ENCODE results near the gene PTPN3.

The PTPN3 gene

GRCh38 chr9:109477258-109478050, 20.7 kb downstream of the PTPN3 start:
- no peak for DNase-seq (ENCODE audit: low read depth in 2 of 2, low spot score in 1 of 2)

- no peak for DNase-seq (ENCODE audit: low read depth in 2 of 2, low spot score in 1 of 2)
Measured at GRCh38 chr9:109476642-109477257, 21.4 kb downstream of the PTPN3 start.

GRCh38 chr9:109475526-109475925, 22.6 kb downstream of the PTPN3 start:
- no peak for DNase-seq (ENCODE audit: low read depth in 2 of 2, low spot score in 1 of 2)

- DNase-seq (ENCODE audit: low read depth in 2 of 2, low spot score in 1 of 2) = no peak
Measured at GRCh38 chr9:109474944-109475343, 23.2 kb downstream of the PTPN3 start.

- no peak for DNase-seq (ENCODE audit: low read depth in 2 of 2, low spot score in 1 of 2)
Measured at GRCh38 chr9:109474170-109474569, 23.9 kb downstream of the PTPN3 start.

GRCh38 chr9:109473329-109473728, 24.8 kb downstream of the PTPN3 start:
- DNase-seq (ENCODE audit: low read depth in 2 of 2, low spot score in 1 of 2) = no peak

- DNase-seq (ENCODE audit: low read depth in 2 of 2, low spot score in 1 of 2) = no peak
Measured at GRCh38 chr9:109471475-109472393, 26.4 kb downstream of the PTPN3 start.

GRCh38 chr9:109469646-109470358, 28.3 kb downstream of the PTPN3 start:
- DNase-seq (ENCODE audit: low read depth in 2 of 2, low spot score in 1 of 2) = peak in 1 of 2 donors; percentile 2

GRCh38 chr9:109468927-109469326, 29.2 kb downstream of the PTPN3 start:
- DNase-seq (ENCODE audit: low read depth in 2 of 2, low spot score in 1 of 2) = no peak

- DNase-seq (ENCODE audit: low read depth in 2 of 2, low spot score in 1 of 2) = no peak
Measured at GRCh38 chr9:109467936-109468335, 30.2 kb downstream of the PTPN3 start.

- DNase-seq (ENCODE audit: low read depth in 2 of 2, low spot score in 1 of 2) = no peak
Measured at GRCh38 chr9:109466623-109467590, 31.2 kb downstream of the PTPN3 start.

GRCh38 chr9:109463924-109464625, 34.0 kb downstream of the PTPN3 start:
- no peak for DNase-seq (ENCODE audit: low read depth in 2 of 2, low spot score in 1 of 2)

GRCh38 chr9:109460576-109460975, 37.5 kb downstream of the PTPN3 start:
- DNase-seq (ENCODE audit: low read depth in 2 of 2, low spot score in 1 of 2) = no peak

- no peak for DNase-seq (ENCODE audit: low read depth in 2 of 2, low spot score in 1 of 2)
Measured at GRCh38 chr9:109459423-109459822, 38.7 kb downstream of the PTPN3 start.

- DNase-seq (ENCODE audit: low read depth in 2 of 2, low spot score in 1 of 2) = no peak
Measured at GRCh38 chr9:109458453-109459211, 39.5 kb downstream of the PTPN3 start.

GRCh38 chr9:109456811-109457210, 41.3 kb downstream of the PTPN3 start:
- no peak for DNase-seq (ENCODE audit: low read depth in 2 of 2, low spot score in 1 of 2)

- DNase-seq (ENCODE audit: low read depth in 2 of 2, low spot score in 1 of 2) = no peak
Measured at GRCh38 chr9:109455861-109456260, 42.2 kb downstream of the PTPN3 start.

- DNase-seq (ENCODE audit: low read depth in 2 of 2, low spot score in 1 of 2) = no peak
Measured at GRCh38 chr9:109455391-109455790, 42.7 kb downstream of the PTPN3 start.

Data from stimulated activated CD8-positive, alpha-beta memory T cell treated with anti-CD3 and anti-CD28 coated beads, Interleukin-4, amount 100 ng/mL, for 1 hour (primary cell).